Loucy (cell line): ENCODE results near the gene TRPC5OS.

ENCODE experiments used
- H2AFZ ChIP-seq: fragments of 200-600 bp; sonication (generic); 2 replicates; pipeline ENCODE4 v1.6.0; 2016; ENCODE audit warnings: antibody characterized with exemption, mild to moderate bottlenecking, low read length, moderate library complexity
- H3F3A ChIP-seq: fragments of 200-600 bp; 2 replicates; pipeline ENCODE4 v1.6.0; 2016; ENCODE audit warnings: antibody characterized with exemption, low read depth, mild to moderate bottlenecking
- H3K27me3 ChIP-seq: fragments of 200-600 bp; sonication (generic); 2 replicates; pipeline ENCODE4 v1.6.1; 2014; ENCODE audit warnings: low read length, mild to moderate bottlenecking; ENCODE audit not compliant: insufficient read depth, poor library complexity, severe bottlenecking
- H3K36me3 ChIP-seq: fragments of 200-600 bp; sonication (generic); 2 replicates; pipeline ENCODE4 v1.6.1; 2016; ENCODE audit warnings: low read length; ENCODE audit not compliant: insufficient read depth
- H3K4me1 ChIP-seq: fragments of 200-600 bp; sonication (generic); 2 replicates; pipeline ENCODE4 v1.5.1; 2014; ENCODE audit warnings: low read length, mild to moderate bottlenecking; ENCODE audit not compliant: insufficient read depth, poor library complexity, severe bottlenecking
- H3K4me2 ChIP-seq: fragments of 200-600 bp; sonication (generic); 2 replicates; pipeline ENCODE4 v1.6.0; 2014; ENCODE audit warnings: antibody characterized with exemption, low read length, low read depth, mild to moderate bottlenecking; ENCODE audit not compliant: poor library complexity, severe bottlenecking
- H3K4me3 ChIP-seq: fragments of 200-600 bp; sonication (generic); 2 replicates; pipeline ENCODE4 v1.5.1; 2014; ENCODE audit warnings: low read length, mild to moderate bottlenecking, mixed read lengths; ENCODE audit not compliant: poor library complexity, severe bottlenecking
- H3K79me2 ChIP-seq: fragments of 200-600 bp; sonication (generic); 2 replicates; pipeline ENCODE4 v1.6.1; 2014; ENCODE audit warnings: low read length; ENCODE audit not compliant: insufficient read depth
- H3K9ac ChIP-seq: fragments of 200-600 bp; sonication (generic); 2 replicates; pipeline ENCODE4 v1.6.0; 2014; ENCODE audit warnings: mild to moderate bottlenecking, low read depth, low read length, moderate library complexity; ENCODE audit not compliant: poor library complexity, severe bottlenecking
- H3K9me2 ChIP-seq: fragments of 200-600 bp; sonication (generic); replicated peaks from 2 replicates; pipeline ENCODE4 v1.6.1; 2016; ENCODE audit warnings: low read depth, low read length, mixed read lengths
- H3K9me3 ChIP-seq: fragments of 200-600 bp; sonication (generic); 2 replicates; pipeline ENCODE4 v1.6.1; 2014; ENCODE audit warnings: mild to moderate bottlenecking, antibody characterized with exemption, low read length, low read depth; ENCODE audit not compliant: insufficient read depth
- H4K20me1 ChIP-seq: fragments of 200-600 bp; sonication (generic); 2 replicates; pipeline ENCODE4 v1.6.0; 2014; ENCODE audit warnings: antibody characterized with exemption, low read length, mild to moderate bottlenecking; ENCODE audit not compliant: insufficient read depth, poor library complexity, severe bottlenecking
- CTCF ChIP-seq: fragments of 200-600 bp; sonication (generic); conservative IDR thresholded peaks from 2 replicates; pipeline ENCODE4 v1.5.1; 2014; ENCODE audit warnings: mild to moderate bottlenecking, antibody characterized with exemption, low read length
- EZH2phosphoT487 ChIP-seq: fragments of 200-600 bp; IDR thresholded peaks from 2 replicates; pipeline ENCODE4 v1.6.1; 2018; ENCODE audit warnings: antibody characterized with exemption, mild to moderate bottlenecking, moderate library complexity, borderline replicate concordance

TRPC5OS gene

GRCh38 chrX:111857534-111858060 lies 18.4 kb upstream of the TRPC5OS start:
- no peaks in the 10 kb centered on the region for H4K20me1 ChIP-seq
- H3K4me2 ChIP-seq: no peak overlapping the region
- H3K4me1 ChIP-seq: no peaks in the 10 kb centered on the region
- no peaks in the 10 kb centered on the region for H3K79me2 ChIP-seq
- TF ChIP-seq CTCF (no peak), EZH2phosphoT487 (no peak)
- H3K9me3 ChIP-seq: no peaks in the 10 kb centered on the region
- no peaks in the 10 kb centered on the region for H3K9me2 ChIP-seq
- no peaks in the 10 kb centered on the region for H3K36me3 ChIP-seq
- H3K4me3 ChIP-seq: no peak overlapping the region
- H3K9ac ChIP-seq: no peak overlapping the region
- no peaks in the 10 kb centered on the region for H3K27me3 ChIP-seq
- H2AFZ ChIP-seq: no peak overlapping the region
- no peaks in the 10 kb centered on the region for H3F3A ChIP-seq

- H3K79me2 ChIP-seq: no peaks in the 10 kb centered on the region
- no peaks in the 10 kb centered on the region for H3K9me2 ChIP-seq
- no peaks in the 10 kb centered on the region for H3K27me3 ChIP-seq
- no peak overlapping the region for H3K9ac ChIP-seq
- no peaks in the 10 kb centered on the region for H3K36me3 ChIP-seq
- no peak overlapping the region for H3K4me3 ChIP-seq
- no peaks in the 10 kb centered on the region for H3F3A ChIP-seq
- H3K4me1 ChIP-seq: no peaks in the 10 kb centered on the region
- H3K9me3 ChIP-seq: no peaks in the 10 kb centered on the region
- no peaks in the 10 kb centered on the region for H4K20me1 ChIP-seq
- no peak overlapping the region for H3K4me2 ChIP-seq
- TF ChIP-seq CTCF: no peak
- TF ChIP-seq EZH2phosphoT487: no peak
- no peak overlapping the region for H2AFZ ChIP-seq
Measured at GRCh38 chrX:111861605-111862004, 14.4 kb upstream of the TRPC5OS start.

- Histone ChIP-seq H3K4me2 (no peak overlapping the region), H3F3A (no peaks in the 10 kb centered on the region), H3K4me3 (no peak overlapping the region), H3K9me3 (no peaks in the 10 kb centered on the region), H3K4me1 (no peaks in the 10 kb centered on the region), H4K20me1 (no peaks in the 10 kb centered on the region), H3K79me2 (no peaks in the 10 kb centered on the region), H2AFZ (no peak overlapping the region), H3K9me2 (no peaks in the 10 kb centered on the region), H3K36me3 (no peaks in the 10 kb centered on the region), H3K27me3 (no peaks in the 10 kb centered on the region), H3K9ac (no peak overlapping the region)
- TF ChIP-seq CTCF: no peak
- TF ChIP-seq EZH2phosphoT487: no peak
Measured at GRCh38 chrX:111867236-111867635, 8.7 kb upstream of the TRPC5OS start.
